Measurements from ENCODE around the gene PDYN.

The PDYN gene

GRCh38 chr20:1953621-1954020, 40.2 kb downstream of the PDYN start:
- Histone ChIP-seq H3K56ac (ENCODE audit: low read length) (no peak overlapping the region), H4K8ac (ENCODE audit: low read depth, low read length) (no peak overlapping the region), H3K18ac (ENCODE audit: low read length) (no peak overlapping the region), H2AK5ac (ENCODE audit: low read length) (no peak overlapping the region), H3K27me3 (ENCODE audit: insufficient read depth, low read length, poor library complexity) (no peaks in the 10 kb centered on the region), H3K27ac (ENCODE audit: low read depth, low read length) (no peak overlapping the region), H2BK5ac (ENCODE audit: low read length) (no peak overlapping the region), H3K4me1 (ENCODE audit: control insufficient read depth, low read depth, low read length) (no peaks in the 10 kb centered on the region), H3K79me2 (ENCODE audit: control insufficient read depth, insufficient read depth, low read length) (no peaks in the 10 kb centered on the region), H2BK15ac (replicated peaks; ENCODE audit: low read depth) (no peak overlapping the region), H4K5ac (ENCODE audit: low read length) (no peak overlapping the region), H3K4me3 (ENCODE audit: low read length) (no peak overlapping the region), H3K9ac (ENCODE audit: low read length) (no peak overlapping the region), H3K79me1 (ENCODE audit: low read length) (no peaks in the 10 kb centered on the region), H3K4ac (ENCODE audit: low read depth, low read length) (no peak overlapping the region), H3K23ac (ENCODE audit: low read length) (no peak overlapping the region), H3K4me2 (ENCODE audit: low read length) (no peak overlapping the region), H3K36me3 (ENCODE audit: control insufficient read depth, insufficient read depth, low read length) (no peaks in the 10 kb centered on the region), H2BK120ac (ENCODE audit: low read depth, low read length) (no peak overlapping the region)
- DNase-seq, result no peak
- WGBS (ENCODE audit: extremely low coverage, insufficient coverage, low lambda C conversion rate), result no CpG with 5 or more reads among the region's 5 CpGs

GRCh38 chr20:1952737-1953530, 40.9 kb downstream of the PDYN start:
- no peak overlapping the region for H2BK5ac ChIP-seq (ENCODE audit: low read length)
- H3K4me3 ChIP-seq (ENCODE audit: low read length), result no peak overlapping the region
- H3K79me1 ChIP-seq (ENCODE audit: low read length), result no peaks in the 10 kb centered on the region
- no peak overlapping the region for H3K4me2 ChIP-seq (ENCODE audit: low read length)
- H4K8ac ChIP-seq (ENCODE audit: low read depth, low read length), result no peak overlapping the region
- H3K27ac ChIP-seq (ENCODE audit: low read depth, low read length), result no peak overlapping the region
- H2AK5ac ChIP-seq (ENCODE audit: low read length), result no peak overlapping the region
- H4K5ac ChIP-seq (ENCODE audit: low read length), result no peak overlapping the region
- H3K4me1 ChIP-seq (ENCODE audit: control insufficient read depth, low read depth, low read length), result no peaks in the 10 kb centered on the region
- DNase-seq, result no peak
- no peak overlapping the region for H3K18ac ChIP-seq (ENCODE audit: low read length)
- no peaks in the 10 kb centered on the region for H3K27me3 ChIP-seq (ENCODE audit: insufficient read depth, low read length, poor library complexity)
- no peak overlapping the region for H3K4ac ChIP-seq (ENCODE audit: low read depth, low read length)
- H3K56ac ChIP-seq (ENCODE audit: low read length), result no peak overlapping the region
- no peak overlapping the region for H3K9ac ChIP-seq (ENCODE audit: low read length)
- no peaks in the 10 kb centered on the region for H3K36me3 ChIP-seq (ENCODE audit: control insufficient read depth, insufficient read depth, low read length)
- H3K23ac ChIP-seq (ENCODE audit: low read length), result no peak overlapping the region
- no CpG with 5 or more reads among the region's 6 CpGs for WGBS (ENCODE audit: extremely low coverage, insufficient coverage, low lambda C conversion rate)
- no peaks in the 10 kb centered on the region for H3K79me2 ChIP-seq (ENCODE audit: control insufficient read depth, insufficient read depth, low read length)
- no peak overlapping the region for H2BK120ac ChIP-seq (ENCODE audit: low read depth, low read length)
- H2BK15ac ChIP-seq (replicated peaks; ENCODE audit: low read depth), result no peak overlapping the region

- Histone ChIP-seq H2AK5ac (ENCODE audit: low read length) (no peak overlapping the region), H3K36me3 (ENCODE audit: control insufficient read depth, insufficient read depth, low read length) (no peaks in the 10 kb centered on the region), H2BK120ac (ENCODE audit: low read depth, low read length) (no peak overlapping the region), H3K79me1 (ENCODE audit: low read length) (no peaks in the 10 kb centered on the region), H4K5ac (ENCODE audit: low read length) (no peak overlapping the region), H3K4me3 (ENCODE audit: low read length) (no peak overlapping the region), H3K27me3 (ENCODE audit: insufficient read depth, low read length, poor library complexity) (peaks cover 2% of the 10 kb centered on the region), H2BK15ac (replicated peaks; ENCODE audit: low read depth) (no peak overlapping the region), H3K4ac (ENCODE audit: low read depth, low read length) (no peak overlapping the region), H3K18ac (ENCODE audit: low read length) (no peak overlapping the region), H3K56ac (ENCODE audit: low read length) (no peak overlapping the region), H3K27ac (ENCODE audit: low read depth, low read length) (no peak overlapping the region), H3K4me1 (ENCODE audit: control insufficient read depth, low read depth, low read length) (peaks cover 3% of the 10 kb centered on the region), H2BK5ac (ENCODE audit: low read length) (no peak overlapping the region), H3K23ac (ENCODE audit: low read length) (no peak overlapping the region), H4K8ac (ENCODE audit: low read depth, low read length) (no peak overlapping the region), H3K9ac (ENCODE audit: low read length) (no peak overlapping the region), H3K4me2 (ENCODE audit: low read length) (no peak overlapping the region), H3K79me2 (ENCODE audit: control insufficient read depth, insufficient read depth, low read length) (no peaks in the 10 kb centered on the region)
- no CpG with 5 or more reads among the region's 11 CpGs for WGBS (ENCODE audit: extremely low coverage, insufficient coverage, low lambda C conversion rate)
- no peak for DNase-seq
Observed at GRCh38 chr20:1951436-1952115, 42.3 kb downstream of the PDYN start.

GRCh38 chr20:1950836-1951235, 43.0 kb downstream of the PDYN start:
- no peak overlapping the region for H2BK120ac ChIP-seq (ENCODE audit: low read depth, low read length)
- H2BK5ac ChIP-seq (ENCODE audit: low read length), result no peak overlapping the region
- no peak overlapping the region for H3K27ac ChIP-seq (ENCODE audit: low read depth, low read length)
- peaks cover 3% of the 10 kb centered on the region for H3K4me1 ChIP-seq (ENCODE audit: control insufficient read depth, low read depth, low read length)
- no peak overlapping the region for H2AK5ac ChIP-seq (ENCODE audit: low read length)
- H3K36me3 ChIP-seq (ENCODE audit: control insufficient read depth, insufficient read depth, low read length), result no peaks in the 10 kb centered on the region
- H3K27me3 ChIP-seq (ENCODE audit: insufficient read depth, low read length, poor library complexity), result peaks cover 2% of the 10 kb centered on the region
- no peak overlapping the region for H4K8ac ChIP-seq (ENCODE audit: low read depth, low read length)
- H3K4me3 ChIP-seq (ENCODE audit: low read length), result no peak overlapping the region
- H3K9ac ChIP-seq (ENCODE audit: low read length), result no peak overlapping the region
- no peak overlapping the region for H3K4me2 ChIP-seq (ENCODE audit: low read length)
- no peak overlapping the region for H3K18ac ChIP-seq (ENCODE audit: low read length)
- no peak overlapping the region for H3K4ac ChIP-seq (ENCODE audit: low read depth, low read length)
- no peak overlapping the region for H4K5ac ChIP-seq (ENCODE audit: low read length)
- no peaks in the 10 kb centered on the region for H3K79me2 ChIP-seq (ENCODE audit: control insufficient read depth, insufficient read depth, low read length)
- DNase-seq, result peak; percentile 65
- WGBS (ENCODE audit: extremely low coverage, insufficient coverage, low lambda C conversion rate), result no CpG with 5 or more reads among the region's 7 CpGs
- no peak overlapping the region for H3K56ac ChIP-seq (ENCODE audit: low read length)
- no peaks in the 10 kb centered on the region for H3K79me1 ChIP-seq (ENCODE audit: low read length)
- no peak overlapping the region for H3K23ac ChIP-seq (ENCODE audit: low read length)
- H2BK15ac ChIP-seq (replicated peaks; ENCODE audit: low read depth), result no peak overlapping the region

GRCh38 chr20:1949347-1950100, 44.3 kb downstream of the PDYN start:
- no peaks in the 10 kb centered on the region for H3K79me1 ChIP-seq (ENCODE audit: low read length)

More at GRCh38 chr20:1949347-1950100, 44.3 kb downstream of the PDYN start:
- no CpG with 5 or more reads among the region's 2 CpGs for WGBS (ENCODE audit: extremely low coverage, insufficient coverage, low lambda C conversion rate)
- no peak overlapping the region for H3K23ac ChIP-seq (ENCODE audit: low read length)
- no peak overlapping the region for H3K4ac ChIP-seq (ENCODE audit: low read depth, low read length)
- H3K27me3 ChIP-seq (ENCODE audit: insufficient read depth, low read length, poor library complexity), result peaks cover 2% of the 10 kb centered on the region
- no peak overlapping the region for H3K9ac ChIP-seq (ENCODE audit: low read length)
- H3K4me2 ChIP-seq (ENCODE audit: low read length), result no peak overlapping the region
- no peak overlapping the region for H3K27ac ChIP-seq (ENCODE audit: low read depth, low read length)
- no peak overlapping the region for H2AK5ac ChIP-seq (ENCODE audit: low read length)
- H3K4me1 ChIP-seq (ENCODE audit: control insufficient read depth, low read depth, low read length), result peaks cover 3% of the 10 kb centered on the region
- no peak overlapping the region for H3K4me3 ChIP-seq (ENCODE audit: low read length)
- no peak overlapping the region for H2BK5ac ChIP-seq (ENCODE audit: low read length)
- no peak overlapping the region for H2BK120ac ChIP-seq (ENCODE audit: low read depth, low read length)
- H3K18ac ChIP-seq (ENCODE audit: low read length), result no peak overlapping the region
- no peaks in the 10 kb centered on the region for H3K79me2 ChIP-seq (ENCODE audit: control insufficient read depth, insufficient read depth, low read length)
- no peak overlapping the region for H4K5ac ChIP-seq (ENCODE audit: low read length)
- H3K56ac ChIP-seq (ENCODE audit: low read length), result no peak overlapping the region
- H2BK15ac ChIP-seq (replicated peaks; ENCODE audit: low read depth), result no peak overlapping the region
- no peaks in the 10 kb centered on the region for H3K36me3 ChIP-seq (ENCODE audit: control insufficient read depth, insufficient read depth, low read length)
- DNase-seq, result no peak
- H4K8ac ChIP-seq (ENCODE audit: low read depth, low read length), result no peak overlapping the region

Data from mesendoderm (in vitro differentiated cells).